T-helper 17 cell (primary cell): Measurements from ENCODE around the gene SLC24A4. TPM values are rescaled to one million over a fixed set of nuclear protein-coding genes. Genes with fewer than 3 reads are reported as not detected.
A peak's percentile ranks its signal among the peaks of the same experiment; 100 is the strongest.

Experiments
- ATAC-seq: fragments of 150-1000 bp; cut with Tn5 transposase; 2 replicates; pipeline ENCODE4 v1.10.0; 2021; ENCODE audit warnings: mild to moderate bottlenecking, moderate library complexity
- DNase-seq, 3 donors: peaks; one replicate each; pipeline versions ENCODE4 v3.0.0 to v3.0.0-alpha.2; 2020 to 2021
- H3K9me3 ChIP-seq: one replicate; pipeline ENCODE4 v1.7.0; 2013; ENCODE audit warnings: low read length, mild to moderate bottlenecking; ENCODE audit not compliant: control insufficient read depth, poor library complexity, severe bottlenecking
- H3K27ac Mint-ChIP-seq: one replicate; pipeline ENCODE4 v1.8.0; 2022; ENCODE audit warnings: mild to moderate bottlenecking, moderate library complexity, mixed read lengths
- H3K27me3 Mint-ChIP-seq: one replicate; pipeline ENCODE4 v1.8.0; 2022; ENCODE audit warnings: mixed read lengths
- H3K36me3 Mint-ChIP-seq: one replicate; pipeline ENCODE4 v1.8.0; 2022; ENCODE audit warnings: low read depth, mixed read lengths
- H3K4me1 Mint-ChIP-seq: one replicate; pipeline ENCODE4 v1.8.0; 2022; ENCODE audit warnings: mild to moderate bottlenecking, mixed read lengths
- H3K4me3 Mint-ChIP-seq: one replicate; pipeline ENCODE4 v1.8.0; 2022; ENCODE audit warnings: mild to moderate bottlenecking, moderate library complexity, mixed read lengths
- total RNA-seq, 4 donors: library from RNA in 2 of 4; stranded (reverse) in 2 of 4; gene quantifications; one replicate each; pipeline ENCODE4 v1.2.3 and lab custom pipeline; 2022 to 2026

The SLC24A4 gene
- total RNA-seq, 2 donors from 2014 or later: 0.55 to 2.0 TPM

DNA sequence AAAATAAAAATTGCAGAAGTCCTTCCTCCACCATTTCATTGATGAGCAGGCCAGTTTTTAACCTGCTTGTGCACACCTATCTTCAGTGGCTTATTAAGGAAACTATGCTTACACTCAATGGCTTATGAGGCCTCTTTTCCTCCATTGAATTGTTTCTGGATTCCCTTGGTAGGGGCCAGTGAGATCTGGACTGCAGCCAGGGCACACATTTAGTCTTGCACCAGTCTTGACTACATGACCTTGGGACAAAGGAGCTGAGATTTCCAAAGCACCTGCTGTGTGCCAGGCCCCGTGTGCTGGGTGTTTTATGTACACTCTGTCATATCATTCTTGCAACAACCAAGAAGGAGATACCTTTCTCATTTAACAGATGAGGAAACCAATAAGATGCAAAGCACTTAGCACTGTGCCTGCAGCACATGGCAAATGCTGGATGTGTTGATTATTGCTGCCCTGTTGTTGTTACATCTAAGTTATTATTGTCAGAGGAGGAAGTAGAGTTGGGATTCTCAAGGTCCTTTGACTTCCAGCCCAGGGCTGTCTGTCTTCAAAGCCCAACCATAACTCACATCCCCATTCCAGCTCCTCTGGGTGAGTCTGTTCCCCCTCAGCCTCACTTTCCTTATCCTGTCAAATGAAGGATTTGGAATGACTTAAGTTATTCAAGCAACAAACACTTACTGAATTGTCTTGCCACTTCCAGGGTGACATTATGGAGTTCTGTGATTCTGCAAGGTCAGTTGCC lies 159.0 kb downstream of the SLC24A4 start:
- DNase-seq: no peak
- H3K27ac Mint-ChIP-seq: no peak overlapping the region
- no peak for ATAC-seq
- H3K4me1 Mint-ChIP-seq: peaks cover under 1% of the 10 kb centered on the region
- H3K4me3 Mint-ChIP-seq: no peak overlapping the region
- H3K27me3 Mint-ChIP-seq: peaks cover 42% of the 10 kb centered on the region
- H3K9me3 ChIP-seq: no peaks in the 10 kb centered on the region
- no peaks in the 10 kb centered on the region for H3K36me3 Mint-ChIP-seq

DNA sequence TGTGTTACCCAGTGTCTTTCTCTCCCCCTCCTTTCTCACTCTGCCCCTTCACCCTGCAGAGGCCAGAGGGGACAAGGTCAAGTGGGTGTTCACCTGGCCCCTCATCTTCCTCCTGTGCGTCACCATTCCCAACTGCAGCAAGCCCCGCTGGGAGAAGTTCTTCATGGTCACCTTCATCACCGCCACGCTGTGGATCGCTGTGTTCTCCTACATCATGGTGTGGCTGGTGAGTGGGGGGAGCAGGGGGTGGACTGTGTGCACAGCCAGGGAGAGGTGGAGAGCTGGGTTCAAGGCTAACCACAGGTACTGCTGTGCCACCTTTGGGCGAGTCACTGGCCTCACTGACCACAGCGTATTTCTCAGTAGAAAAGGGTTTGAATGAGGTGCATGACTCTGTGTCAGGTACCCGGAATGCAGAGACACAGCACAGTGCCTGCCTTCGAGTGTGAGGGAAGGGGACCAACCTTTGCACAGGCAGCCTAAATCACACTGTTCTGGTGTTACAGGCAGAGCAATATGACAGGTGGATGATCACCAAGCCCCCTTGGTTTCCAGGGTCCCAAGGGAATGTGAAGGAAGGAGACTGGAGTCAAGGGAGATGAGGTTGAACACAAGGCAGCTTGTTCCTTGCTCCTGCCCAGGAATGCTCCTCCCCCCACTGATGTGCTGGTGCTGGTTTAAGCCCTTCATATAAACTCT lies 159.8 kb downstream of the SLC24A4 start:
- no peak for ATAC-seq

DNA sequence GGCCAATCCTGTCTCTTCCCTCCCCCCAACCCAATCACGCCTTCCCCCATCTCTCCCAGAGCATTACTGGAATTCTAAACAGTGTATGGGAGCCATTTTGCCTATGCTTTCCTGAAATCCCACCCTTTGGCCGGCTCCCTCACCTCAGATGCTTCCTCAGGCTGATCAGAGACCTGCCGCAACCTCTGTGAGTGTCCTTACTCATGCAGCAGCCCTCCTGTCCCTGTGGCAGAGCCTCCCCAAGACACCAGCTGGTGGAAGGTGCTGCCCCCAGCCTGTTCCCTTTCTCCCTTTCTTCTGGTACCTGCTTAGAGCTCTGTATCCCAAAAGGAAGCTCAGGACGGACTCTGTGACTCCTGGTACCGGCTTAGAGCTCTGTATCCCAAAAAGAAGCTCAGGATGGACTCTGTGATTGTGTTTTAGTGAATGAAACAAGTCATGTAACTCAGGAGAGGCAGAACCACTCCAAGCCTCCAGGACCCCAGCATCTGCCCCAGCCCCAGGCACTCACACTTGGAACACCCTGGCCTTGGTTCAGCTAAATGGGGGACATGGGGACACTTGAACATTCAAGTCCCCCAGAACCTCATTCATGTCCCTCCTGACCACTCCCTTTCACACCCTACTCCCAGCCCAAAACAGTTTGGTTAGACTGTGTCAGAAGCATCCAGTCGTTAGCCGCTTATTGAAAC lies 161.3 kb downstream of the SLC24A4 start:
- no peak for ATAC-seq
- Mint-ChIP-seq H3K27me3 (peaks cover 53% of the 10 kb centered on the region), H3K36me3 (no peaks in the 10 kb centered on the region), H3K4me3 (no peak overlapping the region), H3K27ac (no peak overlapping the region), H3K4me1 (peaks cover 9% of the 10 kb centered on the region)
- no peaks in the 10 kb centered on the region for H3K9me3 ChIP-seq
- DNase-seq: no peak

More for the DNA sequence above, 159.8 kb downstream of the SLC24A4 start:
- H3K27ac Mint-ChIP-seq: no peak overlapping the region
- no peak for DNase-seq
- no peak overlapping the region for H3K4me3 Mint-ChIP-seq
- peaks cover 49% of the 10 kb centered on the region for H3K27me3 Mint-ChIP-seq
- H3K36me3 Mint-ChIP-seq: no peaks in the 10 kb centered on the region
- peaks cover 8% of the 10 kb centered on the region for H3K4me1 Mint-ChIP-seq
- H3K9me3 ChIP-seq: no peaks in the 10 kb centered on the region

DNA sequence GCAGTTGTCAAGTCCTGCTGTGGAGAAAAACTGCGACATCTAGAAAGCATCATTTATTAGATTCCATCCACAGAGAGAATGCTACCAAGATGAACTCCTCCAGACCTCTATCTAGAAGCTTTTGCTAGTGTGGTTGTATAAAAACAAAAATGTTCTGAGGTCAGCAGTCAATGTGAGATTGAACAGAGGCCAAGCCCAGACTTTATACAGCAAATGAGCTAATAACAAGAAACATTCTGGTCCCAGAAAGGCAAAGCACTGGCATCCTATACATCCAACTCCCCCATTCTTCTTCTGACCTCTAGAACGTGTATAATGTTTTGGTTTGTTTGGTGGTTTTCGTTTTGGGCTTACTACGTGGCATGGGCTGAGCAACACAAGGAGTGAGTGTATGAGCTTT lies 163.9 kb downstream of the SLC24A4 start:
- Mint-ChIP-seq H3K4me3 (no peak overlapping the region), H3K4me1 (peaks cover 9% of the 10 kb centered on the region), H3K36me3 (peaks cover 3% of the 10 kb centered on the region), H3K27ac (no peak overlapping the region), H3K27me3 (peaks cover 48% of the 10 kb centered on the region)
- no peaks in the 10 kb centered on the region for H3K9me3 ChIP-seq
- ATAC-seq: no peak
- DNase-seq: no peak

DNA sequence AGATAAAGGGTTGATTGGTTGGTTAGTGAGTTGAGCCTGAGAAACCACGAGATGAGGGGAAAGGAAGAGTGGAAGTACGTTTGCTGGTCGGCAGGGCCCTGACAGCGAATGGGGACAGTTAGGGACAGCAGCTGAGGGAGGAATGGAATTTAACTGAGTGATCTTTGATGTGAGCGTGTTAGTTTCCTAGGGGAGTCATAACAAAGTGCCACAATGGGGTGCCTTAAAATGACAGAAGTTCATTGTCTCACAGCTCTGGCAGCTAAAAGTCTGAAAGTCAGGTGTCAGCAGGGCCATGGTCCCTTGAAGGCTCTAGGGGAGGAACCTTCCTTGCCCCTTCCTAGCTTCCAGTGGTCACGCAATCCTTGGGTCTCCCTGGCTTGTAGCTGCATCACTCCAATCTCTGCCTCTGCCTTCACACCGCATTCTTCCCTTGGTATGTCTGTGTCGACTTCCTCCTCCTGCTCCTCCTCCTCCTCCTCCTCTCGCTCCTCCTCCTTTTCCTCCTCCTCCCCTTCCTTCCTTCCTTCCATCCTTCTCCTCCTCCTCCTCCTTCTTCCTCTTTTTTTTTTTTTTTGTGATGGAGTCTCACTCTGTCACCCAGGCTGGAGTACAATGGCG lies 164.7 kb downstream of the SLC24A4 start:
- Mint-ChIP-seq H3K36me3 (peaks cover 3% of the 10 kb centered on the region), H3K27ac (no peak overlapping the region), H3K4me3 (no peak overlapping the region), H3K27me3 (peaks cover 45% of the 10 kb centered on the region), H3K4me1 (peaks cover 9% of the 10 kb centered on the region)
- no peaks in the 10 kb centered on the region for H3K9me3 ChIP-seq
- ATAC-seq (no peak), DNase-seq (no peak)

DNA sequence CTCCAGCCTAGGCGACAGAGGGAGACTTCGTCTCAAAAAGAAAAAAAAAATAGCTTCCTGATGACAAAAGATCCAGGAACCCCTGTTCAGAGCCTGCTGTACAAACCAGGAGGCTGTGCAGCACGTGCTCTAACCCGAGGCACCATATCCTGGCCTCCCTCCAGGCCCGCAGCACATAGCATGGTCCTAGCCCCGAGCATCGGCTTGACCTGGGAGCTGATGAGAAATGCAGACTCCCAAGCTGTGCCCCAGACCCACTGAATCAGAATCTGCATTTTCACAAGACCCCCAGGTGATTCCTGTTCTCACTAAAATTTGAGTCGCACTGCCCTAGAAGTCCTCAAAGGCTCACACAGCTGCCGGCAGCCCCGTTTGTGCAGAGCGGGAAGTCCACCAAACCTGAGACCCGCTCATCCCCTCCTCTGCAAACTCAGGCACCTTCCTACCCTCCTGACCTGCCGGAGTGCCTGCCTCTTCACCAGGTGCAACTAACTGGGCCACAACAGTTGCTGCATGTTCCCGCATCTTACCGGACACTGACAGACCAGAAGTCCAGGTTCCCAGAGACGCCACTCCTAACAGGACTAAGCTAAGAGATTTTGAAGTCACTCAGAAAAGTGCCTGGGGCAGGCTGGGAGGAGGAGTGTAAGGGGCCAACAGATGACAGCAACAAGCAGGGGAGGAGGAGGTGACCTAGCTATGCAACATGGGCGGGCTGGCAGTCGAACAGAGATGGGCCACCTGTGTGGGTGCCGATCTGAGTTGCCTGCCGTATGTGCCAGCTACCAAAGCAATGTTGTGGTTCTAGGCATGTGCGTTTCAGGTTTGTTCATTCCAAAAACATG lies 166.7 kb downstream of the SLC24A4 start:
- H3K27me3 Mint-ChIP-seq: peaks cover 40% of the 10 kb centered on the region

DNA sequence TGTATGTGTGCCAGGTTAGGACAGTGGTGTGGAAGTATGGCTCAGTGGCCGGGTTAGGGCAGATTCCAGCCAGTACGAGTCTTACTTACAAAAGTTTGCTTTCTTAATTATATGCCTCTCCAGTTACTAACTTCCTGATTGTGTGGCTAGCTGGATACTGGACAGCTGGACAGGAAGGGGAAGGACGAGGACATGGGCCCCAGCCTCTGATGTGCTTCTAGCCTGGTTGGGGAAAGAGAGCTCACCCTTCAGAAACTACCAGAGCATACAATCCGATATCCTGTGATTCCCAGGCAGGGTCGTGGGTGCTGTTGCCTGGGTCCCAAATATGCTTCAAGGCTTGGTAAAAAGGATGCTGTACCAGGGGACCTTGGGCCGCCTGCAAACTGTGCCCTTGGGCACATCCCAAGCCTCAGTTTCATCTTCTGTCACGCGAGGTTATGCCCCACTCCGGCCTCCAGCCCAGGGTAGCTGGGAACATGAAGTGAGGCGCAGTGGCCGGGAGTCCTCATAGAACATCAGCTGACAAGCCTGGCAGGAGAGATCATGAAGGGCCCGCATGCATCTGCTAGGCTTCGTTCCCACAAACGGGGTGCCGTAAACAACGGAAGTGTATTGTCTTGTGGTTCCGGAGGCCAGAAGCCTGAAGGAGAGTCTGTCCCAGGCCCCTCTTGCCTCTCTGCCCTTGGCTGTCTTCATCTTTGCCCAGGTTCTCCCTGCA lies 167.4 kb downstream of the SLC24A4 start:
- no peak for DNase-seq
- H3K27me3 Mint-ChIP-seq: peaks cover 33% of the 10 kb centered on the region
- no peak overlapping the region for H3K4me3 Mint-ChIP-seq
- ATAC-seq: no peak
- peaks cover 3% of the 10 kb centered on the region for H3K36me3 Mint-ChIP-seq
- peaks cover 9% of the 10 kb centered on the region for H3K4me1 Mint-ChIP-seq
- no peak overlapping the region for H3K27ac Mint-ChIP-seq
- no peaks in the 10 kb centered on the region for H3K9me3 ChIP-seq

More for the DNA sequence above, 166.7 kb downstream of the SLC24A4 start:
- no peaks in the 10 kb centered on the region for H3K9me3 ChIP-seq
- peaks cover 3% of the 10 kb centered on the region for H3K36me3 Mint-ChIP-seq
- DNase-seq (no peak), ATAC-seq (no peak)
- H3K4me3 Mint-ChIP-seq: no peak overlapping the region
- H3K4me1 Mint-ChIP-seq: peaks cover 9% of the 10 kb centered on the region
- no peak overlapping the region for H3K27ac Mint-ChIP-seq

DNA sequence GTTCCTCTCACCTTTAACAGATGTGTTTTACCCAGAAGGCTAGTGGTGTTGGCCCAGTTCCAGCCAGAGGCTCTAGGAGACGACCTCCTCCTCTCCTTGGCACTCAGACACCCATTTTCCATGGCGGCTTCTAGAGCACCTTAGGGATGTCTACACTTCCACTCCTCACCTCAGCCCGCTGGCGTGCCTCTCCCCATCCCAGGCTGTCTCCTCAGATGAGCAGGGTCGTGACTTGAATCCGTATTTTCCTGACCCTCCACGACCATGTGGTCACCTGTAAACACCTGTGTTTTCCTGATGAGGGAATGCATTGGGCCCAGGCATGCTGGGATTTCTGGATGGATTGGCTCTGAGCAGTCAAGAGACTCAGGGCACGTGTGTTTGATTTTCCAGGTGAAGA lies 168.8 kb downstream of the SLC24A4 start:
- ATAC-seq: no peak
- no peak for DNase-seq
- Mint-ChIP-seq H3K36me3 (peaks cover 3% of the 10 kb centered on the region), H3K4me3 (no peak overlapping the region), H3K27me3 (peaks cover 21% of the 10 kb centered on the region), H3K27ac (no peak overlapping the region), H3K4me1 (peaks cover 9% of the 10 kb centered on the region)
- no peaks in the 10 kb centered on the region for H3K9me3 ChIP-seq

DNA sequence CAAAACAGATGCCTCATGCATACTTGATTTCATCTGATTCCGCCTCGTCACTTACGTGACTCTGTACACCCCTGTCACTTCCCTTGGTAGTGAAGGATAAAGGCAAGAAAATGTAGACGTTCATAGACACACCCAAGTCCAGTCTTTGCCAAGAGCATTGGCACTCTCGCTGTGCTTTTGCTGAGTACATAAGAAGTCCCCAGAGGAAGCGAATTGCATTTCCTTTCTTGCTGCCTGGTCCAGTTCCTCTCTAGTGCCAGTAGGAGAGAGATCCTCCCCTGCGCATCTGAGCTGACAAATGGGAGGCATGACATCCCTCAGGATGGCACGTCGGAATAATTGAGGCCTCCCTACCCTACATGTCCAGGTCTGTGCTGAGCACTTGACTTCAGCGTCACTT lies 169.3 kb downstream of the SLC24A4 start:
- peaks cover 6% of the 10 kb centered on the region for H3K4me1 Mint-ChIP-seq
- ATAC-seq: peak; percentile 33
- no peak overlapping the region for H3K27ac Mint-ChIP-seq
- H3K36me3 Mint-ChIP-seq: peaks cover 3% of the 10 kb centered on the region
- no peak overlapping the region for H3K4me3 Mint-ChIP-seq
- H3K27me3 Mint-ChIP-seq: peaks cover 16% of the 10 kb centered on the region
- DNase-seq: no peak
- no peaks in the 10 kb centered on the region for H3K9me3 ChIP-seq

DNA sequence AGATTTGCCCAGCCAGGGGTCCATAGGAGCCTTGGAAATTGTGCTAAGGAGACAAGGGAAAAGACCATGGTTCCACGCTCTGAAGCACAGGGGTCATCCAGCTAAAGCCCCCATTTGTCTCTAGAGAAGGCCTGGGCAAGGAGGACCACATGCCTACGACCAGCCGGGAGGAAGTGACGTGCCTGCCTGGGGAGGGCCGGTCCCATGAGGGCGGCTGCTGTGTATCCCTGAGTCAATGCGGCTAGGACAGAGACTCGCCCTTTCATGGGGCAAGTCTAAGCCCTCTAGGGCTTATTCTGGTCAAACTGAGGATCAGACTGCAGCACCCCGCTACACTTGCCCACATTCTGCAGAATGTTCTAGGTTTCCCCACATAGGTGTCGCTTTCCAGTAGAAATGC lies 170.1 kb downstream of the SLC24A4 start:
- Mint-ChIP-seq H3K4me1 (no peaks in the 10 kb centered on the region), H3K4me3 (no peak overlapping the region), H3K27ac (no peak overlapping the region), H3K36me3 (peaks cover 3% of the 10 kb centered on the region), H3K27me3 (peaks cover 11% of the 10 kb centered on the region)
- DNase-seq (no peak), ATAC-seq (no peak)
- no peaks in the 10 kb centered on the region for H3K9me3 ChIP-seq

DNA sequence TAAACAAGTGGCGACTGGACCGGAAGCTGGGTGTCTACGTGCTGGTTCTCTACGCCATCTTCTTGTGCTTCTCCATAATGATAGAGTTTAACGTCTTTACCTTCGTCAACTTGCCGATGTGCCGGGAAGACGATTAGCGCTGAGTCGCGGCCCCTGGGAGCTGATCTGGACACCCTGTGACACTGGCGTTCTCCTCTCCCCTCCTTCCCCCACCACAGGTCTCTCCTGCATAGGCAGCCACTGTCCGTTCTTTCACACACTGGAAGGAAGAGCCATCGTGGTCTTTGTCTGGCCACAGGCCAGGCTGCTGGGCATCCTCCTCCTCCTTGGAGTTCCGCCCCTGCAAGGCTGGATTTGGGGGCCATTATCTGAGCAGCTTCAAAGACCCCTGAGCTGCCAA lies 170.5 kb downstream of the SLC24A4 start:
- peaks cover 3% of the 10 kb centered on the region for H3K36me3 Mint-ChIP-seq
- no peak overlapping the region for H3K4me3 Mint-ChIP-seq
- no peak overlapping the region for H3K27ac Mint-ChIP-seq
- DNase-seq (no peak), ATAC-seq (no peak)
- H3K27me3 Mint-ChIP-seq: peaks cover 8% of the 10 kb centered on the region
- H3K9me3 ChIP-seq: no peaks in the 10 kb centered on the region
- H3K4me1 Mint-ChIP-seq: no peaks in the 10 kb centered on the region

DNA sequence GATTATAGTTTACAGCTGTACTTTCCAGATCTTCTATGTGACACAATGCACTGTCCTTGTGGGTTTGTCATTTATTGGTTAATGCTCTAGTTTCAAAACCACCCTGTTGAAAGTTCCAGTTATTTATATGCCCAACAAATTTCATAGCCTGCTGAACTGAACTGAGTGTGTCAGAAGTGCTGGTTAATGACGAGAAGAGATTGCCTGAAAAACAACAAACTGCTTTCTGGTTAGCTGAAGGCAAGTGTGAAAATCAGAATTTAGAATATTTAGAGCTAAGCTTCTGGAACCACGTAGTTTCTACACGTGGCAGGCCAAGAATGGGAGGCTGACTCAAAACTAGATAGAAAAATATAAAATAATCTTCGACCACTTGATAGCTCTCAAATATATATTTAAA lies 171.5 kb downstream of the SLC24A4 start:
- Mint-ChIP-seq H3K4me1 (no peaks in the 10 kb centered on the region), H3K36me3 (peaks cover 3% of the 10 kb centered on the region), H3K27me3 (peaks cover 8% of the 10 kb centered on the region), H3K4me3 (no peak overlapping the region), H3K27ac (no peak overlapping the region)
- DNase-seq (no peak), ATAC-seq (no peak)
- no peaks in the 10 kb centered on the region for H3K9me3 ChIP-seq
